Measurements from ENCODE around the gene TCF7L2.
"Not testable (repeated sequence)": the region's sequence is repeated elsewhere in the genome, so short reads cannot be mapped to it uniquely, and the experiment has no call there.

Gene TCF7L2

DNA sequence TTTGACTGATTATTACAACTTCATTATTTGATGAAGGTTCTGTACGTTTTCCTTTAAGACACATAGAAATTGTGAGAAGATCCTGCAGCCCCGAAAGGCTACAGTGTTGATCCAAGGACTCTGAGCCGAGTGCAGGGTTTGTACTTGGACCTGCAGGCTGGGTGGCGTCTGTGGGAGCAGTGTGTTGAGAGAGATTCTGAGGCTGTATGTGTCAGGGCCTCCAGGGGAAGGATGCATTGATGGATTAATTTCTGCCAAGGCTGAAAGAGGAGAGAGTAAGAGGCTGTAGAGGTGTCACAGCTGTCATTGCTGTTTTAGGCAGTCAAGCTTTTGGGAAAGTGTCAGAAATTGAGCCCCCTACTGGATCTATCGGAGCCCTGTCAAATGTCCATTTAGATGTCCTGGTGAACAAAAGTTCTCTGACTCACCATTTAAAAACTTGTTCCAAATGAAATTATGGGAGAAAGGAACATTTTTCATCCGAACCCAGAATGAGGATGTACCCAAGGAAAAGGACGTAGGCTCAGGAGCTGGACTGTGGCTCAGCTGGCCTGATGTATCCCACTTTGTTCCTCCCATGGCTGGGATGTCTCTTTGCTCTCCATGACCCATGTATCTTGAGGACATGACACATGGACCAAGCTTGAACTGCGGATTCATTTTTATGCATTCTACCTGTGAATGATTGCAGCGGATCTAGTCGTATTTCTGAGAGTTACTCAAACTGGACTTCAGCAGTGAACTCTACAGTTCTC is 102.2 kb downstream of the TCF7L2 start:
- DNase-seq, result no peak

DNA sequence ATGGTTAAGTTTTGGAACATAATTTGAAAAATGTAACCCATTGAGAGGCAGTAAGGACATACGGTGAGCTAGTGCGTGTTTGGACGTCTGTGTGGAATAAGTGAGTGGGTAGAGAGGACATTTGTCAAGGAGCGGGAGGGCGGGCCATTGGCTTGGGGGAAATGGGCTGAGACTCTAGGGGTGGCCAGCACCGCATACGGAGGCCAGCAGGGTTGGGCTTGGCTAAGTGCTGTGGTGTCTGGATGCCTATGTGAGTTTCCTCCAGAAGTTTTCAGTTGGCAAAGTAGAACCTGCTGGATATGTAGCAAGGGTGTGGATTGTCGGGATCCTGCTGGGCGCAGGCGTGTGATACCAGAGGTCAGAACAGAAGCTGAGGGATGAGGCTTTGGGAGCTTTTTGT is 103.0 kb downstream of the TCF7L2 start:
- no peak for DNase-seq

DNA sequence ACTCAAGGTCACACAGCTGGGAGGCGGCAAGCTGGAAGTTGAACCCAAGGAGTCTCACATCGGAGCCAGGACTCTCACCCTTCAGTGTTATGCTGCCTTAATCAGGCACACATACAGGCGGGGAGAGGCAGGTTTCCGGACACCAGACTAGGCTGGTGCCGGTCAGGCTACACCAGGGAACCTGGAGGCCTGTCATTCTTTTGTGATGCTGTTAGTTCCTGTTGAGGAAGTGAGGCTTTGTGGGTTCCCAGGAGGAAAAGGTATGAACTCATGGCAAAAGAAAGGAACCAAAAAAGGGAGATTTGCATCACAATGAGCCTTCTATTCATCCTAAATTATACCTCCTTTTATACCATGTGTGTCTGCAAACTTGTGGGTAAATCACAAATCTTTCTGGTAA is 103.8 kb downstream of the TCF7L2 start:
- DNase-seq, result no peak

DNA sequence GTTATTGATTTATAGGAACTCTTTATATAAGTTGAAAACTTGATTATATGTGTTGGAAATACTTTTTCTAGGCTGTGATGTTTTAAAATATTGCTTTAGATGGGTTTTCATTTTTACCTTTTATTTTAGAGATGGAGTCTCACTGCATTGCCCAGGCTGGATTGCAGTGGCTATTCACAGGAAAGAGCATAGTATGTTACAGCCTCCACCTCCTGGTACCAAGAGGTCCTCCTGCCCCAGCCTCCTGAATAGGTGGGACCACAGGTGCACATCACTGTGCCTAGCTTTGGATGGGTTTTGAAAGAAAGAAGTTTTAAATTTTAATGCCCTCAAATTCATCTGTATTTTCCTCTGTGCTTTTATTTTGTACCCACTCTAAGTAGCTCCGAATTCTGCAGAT is 105.4 kb downstream of the TCF7L2 start:
- DNase-seq, result no peak

DNA sequence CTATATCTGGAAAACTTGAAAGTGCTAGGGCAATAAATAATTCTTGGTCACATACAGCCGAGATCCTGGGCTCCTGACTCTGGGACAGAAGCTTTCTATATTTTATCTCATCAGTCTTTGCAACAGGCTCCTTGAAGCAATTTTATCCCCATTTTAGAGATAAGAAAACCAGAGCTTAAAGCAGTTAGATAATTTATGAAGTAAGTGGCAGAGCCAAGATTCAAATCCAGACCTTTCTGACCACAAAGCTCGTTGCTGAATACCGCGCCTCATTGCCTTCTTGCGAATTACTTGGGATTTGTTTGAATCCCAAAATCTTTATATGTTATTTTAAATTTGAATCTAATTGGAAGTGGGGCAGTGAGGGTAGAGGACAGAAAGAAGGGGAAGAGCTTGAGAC is 106.0 kb downstream of the TCF7L2 start:
- no peak for DNase-seq

DNA sequence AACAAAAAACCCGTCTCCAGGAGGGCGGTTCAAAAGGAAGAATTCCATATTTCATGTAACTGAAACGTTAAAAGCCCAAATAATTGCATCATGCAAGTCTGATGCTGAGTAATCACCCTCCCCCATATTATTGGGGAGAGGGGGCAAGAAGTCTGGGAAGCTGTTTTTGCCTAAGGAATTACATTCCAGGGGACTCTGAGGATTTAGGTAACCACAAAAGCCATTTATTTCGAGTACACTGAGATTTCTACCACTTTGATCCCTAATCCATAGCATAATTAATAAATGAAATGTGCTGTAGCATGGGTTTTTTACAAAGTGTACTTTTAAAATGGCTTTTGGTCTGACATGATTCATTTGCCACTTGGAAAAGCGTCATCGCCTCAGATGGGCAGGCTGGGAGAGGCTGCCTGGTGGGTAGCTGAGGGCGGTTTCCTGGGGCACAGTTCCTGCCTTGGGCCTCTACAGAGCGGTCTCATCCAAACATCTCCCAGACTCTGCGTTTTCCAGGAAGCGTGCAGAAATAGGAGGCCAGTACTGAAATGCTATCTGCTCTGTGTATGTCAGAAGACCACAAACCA is 106.5 kb downstream of the TCF7L2 start:
- no peak for DNase-seq

DNA sequence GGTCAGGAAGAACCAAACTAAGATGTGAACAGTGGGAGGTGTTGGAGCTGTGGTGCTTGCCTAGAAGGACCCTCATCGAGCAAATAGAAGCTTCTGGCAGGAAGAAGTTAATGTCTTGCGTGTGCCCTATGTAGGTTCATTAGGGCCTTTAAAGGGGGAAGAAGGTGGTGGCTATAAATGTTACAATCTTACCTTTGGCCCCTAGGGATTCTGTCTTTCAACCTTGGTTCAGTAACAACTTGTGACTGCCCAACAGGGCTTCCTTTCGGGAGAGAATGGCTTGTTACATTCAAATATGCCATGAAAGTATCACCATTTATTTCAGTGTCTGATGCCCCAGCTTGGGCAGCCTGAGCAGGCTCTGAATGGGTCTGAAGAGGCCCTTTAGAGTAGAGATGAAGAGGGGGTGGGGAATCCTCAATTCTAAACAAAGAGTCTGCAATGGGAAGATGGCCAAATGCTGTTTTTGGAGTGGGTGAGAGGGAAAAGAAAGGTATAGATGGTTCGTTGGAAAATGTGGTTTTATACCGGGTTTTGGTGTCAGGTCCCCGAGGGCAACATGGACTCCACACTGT is 108.0 kb downstream of the TCF7L2 start:
- DNase-seq, result no peak

DNA sequence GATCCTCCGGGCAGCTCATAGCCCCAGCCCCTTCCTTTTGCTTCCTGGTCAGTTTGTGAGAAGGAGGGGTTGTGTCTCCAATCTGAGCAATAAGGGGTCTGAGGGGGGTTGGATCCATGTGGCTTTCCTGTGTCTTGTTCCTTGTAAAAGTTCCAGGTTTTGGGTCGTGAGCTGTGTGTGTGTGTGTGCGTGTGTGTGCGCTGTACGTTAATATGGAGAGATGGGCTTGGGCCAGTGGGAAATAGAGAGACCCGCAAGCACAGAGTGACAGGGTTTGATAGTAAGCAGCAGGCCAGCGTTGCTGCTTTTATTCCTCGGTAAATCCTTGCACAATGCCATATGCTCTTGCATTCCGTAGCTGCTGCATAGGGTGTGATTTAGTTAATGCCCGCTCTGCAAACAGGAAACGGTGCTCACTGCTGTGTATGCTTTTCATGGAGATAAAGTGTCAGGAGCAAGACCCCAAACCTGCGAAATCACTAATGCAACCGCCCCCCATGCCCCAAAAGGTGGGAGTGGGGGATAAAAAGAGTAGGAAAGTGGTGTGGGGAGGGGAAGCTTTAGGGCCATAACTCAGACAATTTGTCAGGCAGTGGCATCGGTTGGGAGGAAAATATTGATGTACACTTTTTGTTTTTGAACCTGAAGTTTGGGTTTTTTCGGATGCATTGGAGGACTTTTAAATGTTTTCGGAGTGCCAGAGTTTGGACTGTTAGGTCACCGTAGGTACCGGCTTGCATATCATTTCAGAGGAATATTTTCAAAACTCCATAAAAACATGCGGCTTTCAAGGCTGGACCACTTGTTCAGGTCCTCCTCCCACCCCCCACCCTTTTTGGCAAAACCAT is 108.7 kb downstream of the TCF7L2 start:
- no peak for DNase-seq

DNA sequence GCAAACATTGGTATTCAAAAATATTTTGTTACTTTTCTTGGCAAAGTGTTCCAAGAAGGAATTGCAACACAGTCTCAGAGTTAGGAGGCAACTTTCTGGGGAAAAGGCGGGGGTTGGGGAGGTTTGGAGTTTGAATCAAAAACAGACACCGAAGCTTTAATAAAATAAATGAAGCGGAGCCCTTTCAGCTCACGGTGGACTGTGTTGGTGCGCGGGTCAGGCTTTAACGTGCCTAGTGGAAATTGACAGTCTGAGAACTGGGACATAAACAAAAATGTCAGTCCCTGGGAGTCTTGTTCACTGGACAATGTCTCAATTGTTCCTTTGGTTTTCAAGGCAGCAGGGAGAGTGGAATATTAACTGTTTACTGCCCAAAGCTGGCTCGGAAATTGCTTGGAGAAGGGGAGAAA is 109.3 kb downstream of the TCF7L2 start:
- no peak for DNase-seq

DNA sequence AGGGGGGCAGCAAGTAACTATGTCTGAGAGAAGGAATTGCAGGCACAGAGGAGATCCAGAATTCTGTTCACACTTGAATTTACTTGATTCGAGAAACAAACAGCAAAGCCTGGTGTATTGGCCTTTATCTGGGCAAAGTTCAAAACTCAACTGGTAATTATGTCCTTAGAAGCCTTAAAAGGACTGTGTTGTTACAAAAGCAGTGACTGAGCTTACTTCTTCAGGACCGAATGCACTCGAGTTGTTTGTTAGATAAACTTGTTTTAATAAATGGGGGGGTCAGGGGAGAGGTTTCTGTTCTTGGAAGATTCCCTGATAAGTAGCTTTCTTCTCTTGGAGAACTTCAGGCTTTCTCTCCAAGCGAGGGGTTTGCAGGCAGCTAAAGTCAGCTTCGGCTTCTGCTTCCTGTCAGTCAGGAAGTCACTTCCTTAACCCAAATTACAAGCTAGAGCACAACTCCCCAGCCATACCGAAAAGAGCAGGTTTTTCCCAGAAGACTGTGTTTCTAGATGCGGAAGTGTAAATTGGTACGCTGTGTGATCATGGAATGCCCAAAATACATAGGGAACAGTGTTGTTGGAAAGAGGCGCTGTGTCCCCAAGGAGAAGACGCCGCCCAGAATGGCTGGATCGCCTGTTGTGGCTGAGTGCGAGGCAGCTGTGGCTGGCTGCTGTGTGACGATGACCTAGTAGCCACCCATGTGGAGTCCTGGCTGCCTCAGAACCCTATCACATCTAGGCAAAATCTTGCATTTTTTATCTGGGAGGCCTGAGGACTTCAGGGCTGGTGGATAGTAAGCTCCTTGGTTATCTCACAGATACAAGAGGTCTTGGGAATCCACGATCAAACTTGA is 110.4 kb downstream of the TCF7L2 start:
- peak in 2 of 6 experiments; percentile 1 to 17 for DNase-seq

DNA sequence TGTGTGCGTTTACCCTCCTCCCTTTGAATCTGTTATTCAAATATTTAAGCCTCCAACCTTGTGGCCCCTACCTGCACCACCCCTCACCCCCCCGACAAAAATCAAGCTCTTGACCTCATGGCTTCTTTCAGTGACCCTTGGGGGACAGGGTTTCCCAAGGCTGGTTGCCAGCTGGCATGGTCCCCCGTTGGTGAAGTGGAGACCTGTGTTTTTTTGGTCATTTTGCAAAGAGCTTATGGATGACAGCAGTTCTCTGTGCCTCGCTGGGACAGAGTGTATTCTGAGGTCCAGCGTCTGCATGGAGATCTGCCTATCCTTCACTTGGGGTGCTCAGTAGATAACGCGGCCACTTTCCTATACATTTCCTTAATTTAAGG is 111.0 kb downstream of the TCF7L2 start:
- no peak for DNase-seq

DNA sequence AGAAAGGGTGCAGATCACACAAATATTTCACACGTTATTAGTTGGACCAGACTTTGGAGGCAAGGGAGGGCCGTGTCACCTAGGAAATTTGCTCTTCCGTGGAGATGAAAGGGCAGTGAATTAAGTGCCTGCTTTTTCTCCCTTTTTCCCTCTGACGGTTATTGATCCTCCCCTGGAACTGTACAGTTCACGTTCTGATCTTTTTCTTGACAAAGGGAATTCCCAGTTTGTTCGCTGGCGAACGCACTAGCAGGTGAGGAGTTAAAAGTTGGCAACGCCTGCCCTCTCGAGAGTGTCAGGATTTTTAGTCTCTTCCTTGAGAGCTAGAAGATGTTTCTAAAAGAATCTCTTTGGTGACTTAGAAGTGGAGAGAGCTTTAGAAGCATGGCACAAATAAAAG is 111.5 kb downstream of the TCF7L2 start:
- no peak for DNase-seq

DNA sequence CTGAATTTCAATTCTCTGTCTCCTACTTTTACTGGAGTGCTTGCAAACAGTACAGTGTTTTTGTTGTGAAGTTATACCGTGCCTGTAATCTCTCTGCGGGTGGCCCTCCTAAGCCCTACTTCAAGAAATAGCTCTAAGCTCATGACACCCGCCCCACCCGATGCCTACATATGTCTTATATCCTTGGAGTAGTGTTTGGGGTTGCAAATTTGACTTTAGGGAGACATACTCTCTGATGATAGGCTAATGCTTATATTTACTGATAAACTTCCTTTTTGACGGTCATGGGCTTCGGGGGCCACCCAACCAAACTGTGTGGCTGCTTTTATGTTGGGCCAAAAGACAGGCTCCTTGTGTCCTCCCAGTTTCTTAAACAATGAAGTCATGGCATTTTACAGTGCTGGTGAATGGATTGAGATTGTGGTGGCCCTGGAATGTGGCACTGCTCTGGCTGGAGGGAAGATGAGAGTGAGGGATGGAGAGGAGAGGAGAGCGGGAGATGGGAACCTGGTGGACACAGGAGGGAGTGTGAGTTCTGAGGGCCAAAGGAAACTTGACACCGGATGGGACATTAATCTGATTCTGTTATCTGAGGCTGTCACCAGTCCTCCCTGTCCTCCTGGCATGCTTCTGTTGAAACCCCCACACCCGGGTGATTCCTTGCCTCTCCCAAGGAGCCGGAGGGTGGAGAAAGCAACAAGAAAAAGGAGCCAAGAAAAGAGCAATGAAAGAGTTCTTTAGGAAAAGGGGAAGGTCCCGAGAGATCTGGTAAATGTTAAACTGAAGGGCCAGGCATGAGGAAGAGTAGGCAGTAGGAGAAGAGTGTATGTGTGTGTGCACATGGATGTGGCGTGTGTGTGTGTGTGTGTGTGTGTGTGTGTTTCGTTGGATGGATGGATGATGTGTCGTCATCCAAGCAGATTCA is 113.3 kb downstream of the TCF7L2 start:
- no peak for DNase-seq

DNA sequence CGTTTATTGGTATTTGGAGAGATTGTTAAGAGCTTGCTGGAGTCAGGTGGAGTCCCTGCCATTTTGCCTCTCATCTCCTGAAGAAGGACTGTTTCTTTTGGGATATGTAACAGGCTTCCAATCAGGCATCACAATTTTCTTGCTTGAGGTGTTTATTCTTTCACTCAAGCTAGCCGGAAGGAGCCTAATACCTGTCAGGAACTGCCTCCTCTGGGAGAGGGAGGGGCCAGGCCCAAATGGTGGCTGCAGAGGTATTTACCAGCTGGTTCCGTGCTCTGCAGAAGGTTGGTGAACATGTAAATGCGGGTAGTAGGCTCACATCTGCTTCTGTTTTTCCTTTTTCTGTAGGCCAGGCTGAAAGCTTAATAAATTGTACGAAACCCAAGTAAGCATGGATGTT is 114.0 kb downstream of the TCF7L2 start:
- DNase-seq, result no peak

DNA sequence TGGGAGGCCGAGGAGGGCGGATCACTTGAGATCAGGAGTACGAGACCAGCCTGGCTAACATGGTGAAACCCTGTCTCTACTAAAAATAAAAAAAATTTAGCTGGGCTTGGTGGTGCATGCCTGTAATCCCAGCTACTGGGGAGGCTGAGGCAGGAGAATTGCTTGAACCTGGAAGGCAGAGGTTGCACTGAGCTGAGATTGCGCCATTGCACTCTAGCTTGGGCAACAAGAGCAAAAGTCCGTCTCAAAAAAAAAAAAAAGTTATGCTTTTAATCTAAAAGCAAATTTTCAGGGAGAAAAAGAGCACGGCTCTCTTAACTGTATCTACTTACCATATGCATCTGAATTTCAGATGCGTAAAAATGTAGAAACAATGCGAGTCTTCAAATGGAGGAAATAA is 116.1 kb downstream of the TCF7L2 start:
- DNase-seq, result not testable (repeated sequence)

DNA sequence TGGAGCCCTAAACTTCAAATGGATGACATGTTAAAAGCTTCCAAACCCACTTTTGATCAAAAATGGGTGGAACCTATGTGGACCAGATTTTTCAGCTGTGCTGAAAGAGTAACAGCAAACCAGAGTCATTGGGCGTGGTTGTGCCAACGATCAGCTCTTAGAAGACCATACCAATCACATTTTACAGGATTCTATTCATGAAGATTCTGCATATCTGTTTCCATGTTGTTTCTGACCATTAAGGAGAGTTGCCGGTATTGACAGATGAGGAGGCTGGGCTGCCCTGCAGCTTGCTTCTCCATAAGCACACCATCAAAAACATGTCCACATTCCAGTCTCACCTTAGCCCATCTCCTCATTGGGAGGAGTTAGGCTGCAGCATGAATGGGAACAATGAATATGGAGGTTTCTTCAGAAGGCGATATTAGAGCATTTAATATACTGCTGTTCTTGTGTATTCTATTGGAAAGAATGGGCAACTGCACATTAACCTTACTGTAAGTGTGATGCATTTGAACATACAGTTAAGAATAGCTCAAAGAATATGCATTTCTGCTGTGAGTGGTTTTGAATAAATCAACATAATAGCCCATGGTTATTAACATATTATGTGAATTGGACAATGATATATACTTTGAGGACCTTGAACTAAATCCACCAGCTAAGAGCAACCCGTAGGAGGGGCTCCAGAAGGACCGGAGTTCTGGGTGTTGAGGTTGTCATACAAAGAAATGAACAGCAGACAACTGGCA is 116.7 kb downstream of the TCF7L2 start:
- no peak for DNase-seq

DNA sequence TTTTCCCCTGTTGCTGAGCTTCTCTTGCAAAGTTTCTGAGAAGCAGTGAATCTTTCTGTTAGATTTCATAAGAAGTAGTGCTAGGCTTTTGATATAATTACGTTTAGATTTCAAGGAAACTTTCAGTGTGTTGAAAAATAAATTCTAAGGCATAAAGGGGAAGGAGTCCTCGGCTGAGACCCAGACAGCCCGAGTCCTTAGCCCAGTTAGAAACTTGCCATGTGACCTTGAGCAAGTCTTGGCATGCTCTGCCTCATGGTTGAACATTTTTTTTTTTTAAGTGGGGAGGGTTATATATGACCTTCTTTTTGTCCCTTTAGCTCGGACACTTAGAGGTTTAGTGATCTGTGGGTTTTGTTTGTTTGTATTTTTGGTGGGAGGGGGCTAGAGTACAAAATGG is 117.5 kb downstream of the TCF7L2 start:
- no peak for DNase-seq

DNA sequence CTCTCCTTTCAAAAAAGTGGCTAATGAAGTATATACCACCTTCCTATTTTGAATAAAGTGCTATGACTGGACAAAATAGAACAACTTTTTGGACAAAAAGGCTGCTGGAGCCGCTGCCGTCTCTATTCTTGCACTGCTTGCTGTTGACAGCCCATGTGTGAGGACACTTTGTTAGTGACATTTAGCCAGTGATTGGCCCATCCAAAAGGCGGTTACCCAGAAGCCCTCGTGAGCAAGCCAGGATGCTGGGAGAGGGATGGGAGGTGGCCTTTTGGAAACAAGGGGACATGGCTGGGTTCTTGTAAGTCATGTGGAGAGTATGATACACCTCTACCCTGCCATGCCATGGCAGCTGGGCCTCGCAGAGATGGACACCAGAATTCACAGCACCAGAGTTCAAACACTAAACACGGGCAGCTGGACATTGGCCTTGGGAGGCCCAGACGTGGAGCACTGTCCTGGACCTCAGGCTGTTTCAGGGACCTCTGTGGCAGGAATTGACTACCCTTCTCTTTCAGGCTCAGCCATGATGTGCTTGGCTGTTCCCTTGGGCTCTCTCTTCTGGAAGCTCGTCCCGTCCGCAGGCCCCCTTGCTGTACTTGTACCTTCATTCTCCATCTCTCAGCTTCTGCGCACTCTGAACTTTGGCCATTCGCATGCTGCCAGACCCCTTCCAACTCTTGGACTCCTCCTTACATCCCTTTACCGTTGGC is 118.3 kb downstream of the TCF7L2 start:
- no peak for DNase-seq

DNA sequence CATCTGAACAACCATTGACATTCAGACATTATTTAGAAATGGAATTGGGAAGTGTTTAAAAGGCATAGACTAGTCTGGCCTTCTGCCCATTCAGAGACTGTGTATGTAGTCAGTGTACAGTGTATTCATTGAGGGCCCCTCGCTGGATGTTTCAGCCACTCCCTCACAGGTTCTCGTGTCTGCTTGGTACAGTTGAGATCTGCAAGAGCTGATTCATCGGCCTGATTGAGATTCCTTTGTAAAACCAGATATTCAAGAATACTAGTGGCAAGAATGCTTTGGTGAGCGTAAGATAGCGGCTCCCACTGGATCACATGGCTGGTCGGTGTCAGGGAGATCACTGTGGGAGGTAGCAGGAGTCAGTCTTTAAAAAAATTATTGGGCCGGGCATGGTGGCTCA is 119.5 kb downstream of the TCF7L2 start:
- no peak for DNase-seq

DNA sequence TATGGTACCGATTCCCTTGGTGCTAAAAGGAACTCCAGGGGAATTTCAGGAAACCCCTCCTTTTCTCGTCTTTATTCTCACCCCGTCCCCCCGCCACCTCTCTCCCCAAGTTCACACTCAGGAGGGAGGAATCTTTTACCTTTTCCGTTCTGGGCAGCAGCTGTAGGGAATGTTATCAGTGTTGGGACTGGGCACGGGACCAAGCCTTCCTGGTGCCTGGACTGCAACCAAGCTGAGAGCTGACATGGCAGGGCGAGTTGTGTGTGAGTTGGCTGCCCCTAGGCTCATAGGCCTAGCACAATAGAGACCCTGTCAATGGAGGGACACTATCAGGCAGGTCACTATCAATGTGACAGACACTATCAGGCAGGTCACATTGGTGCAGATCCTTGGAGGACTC is 121.4 kb downstream of the TCF7L2 start:
- no peak for DNase-seq
